Measurements from ENCODE around the gene CEP112. TPM values are rescaled to one million over a fixed set of nuclear protein-coding genes. Genes with fewer than 3 reads are reported as not detected.

CEP112 gene
- 4.2 to 6.8 TPM (median 6.0 TPM) in 5 replicates for total RNA-seq (2022; extraction: Qiagen RNA extraction)

DNA sequence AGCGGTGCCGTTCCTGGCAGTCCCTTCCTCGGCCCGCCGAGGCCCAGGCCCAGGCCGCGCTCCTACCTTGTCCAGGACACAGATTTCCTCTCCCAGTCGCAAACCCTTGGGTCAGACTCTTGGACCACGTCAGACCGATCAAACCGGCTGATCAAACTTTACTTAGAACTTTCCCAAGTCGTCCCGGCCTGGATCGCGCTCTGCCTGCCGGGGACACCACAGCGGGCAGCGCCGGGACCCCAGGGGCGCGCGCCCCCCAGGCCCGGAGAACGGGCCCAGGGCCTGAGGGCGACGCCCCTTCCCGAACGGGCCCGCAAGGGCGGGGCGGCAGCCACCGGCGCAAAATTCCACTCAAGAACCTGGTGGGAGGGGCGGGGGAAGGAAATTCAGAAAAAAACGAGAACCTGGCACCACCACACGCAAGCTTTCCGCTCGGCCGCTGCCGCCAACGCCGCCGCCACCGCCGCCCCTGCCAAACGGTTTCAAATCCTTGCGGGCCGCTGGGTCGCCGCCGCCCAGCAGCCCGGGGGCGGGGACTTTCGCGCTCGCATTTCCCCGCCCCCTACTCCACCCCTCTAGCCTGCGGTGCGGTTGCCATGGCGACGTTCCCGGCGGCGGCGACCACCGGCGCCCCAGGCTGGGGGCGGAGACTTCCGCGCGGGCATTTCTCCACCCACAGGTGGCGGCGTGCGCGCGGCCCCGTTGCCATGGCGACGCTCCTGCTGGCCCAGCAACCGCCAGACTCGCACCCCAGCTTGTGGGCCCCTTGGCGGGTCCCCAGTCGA, at the start of gene CEP112:
TSS of gene CEP112 (minus strand) at position 541 of the 785 bp plus-strand sequence.

GRCh38 chr17:66228887-66229782, 37.2 kb upstream of the CEP112 start, which contains the start of gene APOH:
Gene APOH, minus strand, starts transcription at chr17:66229415. Its CDS starts 36 bp downstream, at chr17:66229379.

Other genes with a start within 250 kb of the CEP112 start
- gene APOH, start 37.3 kb upstream of the CEP112 start, total RNA-seq (2022; extraction: Qiagen RNA extraction) = 3.0 to 6.1 TPM (median 4.9 TPM) in 5 replicates
- 30.8 to 47.1 TPM (median 39.5 TPM) in 5 replicates for gene PRKCA, start 110.5 kb upstream of the CEP112 start, total RNA-seq (2022; extraction: Qiagen RNA extraction)